Measurements from ENCODE around the gene LMF1.

GRCh38 chr16:840561-841454 is 130.0 kb downstream of the LMF1 start:
- TF ChIP-seq CTCF (conservative IDR thresholded peaks at IDR 0.05; ENCODE audit: low read depth, low read length) (no peak), EZH2phosphoT487 (IDR thresholded peaks at IDR 0.05; ENCODE audit: borderline replicate concordance, low read length) (no peak), EZH2 (IDR thresholded peaks at IDR 0.05; ENCODE audit: low read length, unreplicated experiment) (no peak)
